ENCODE data around the gene TTC39B. TPM values are rescaled to one million over a fixed set of nuclear protein-coding genes. Genes with fewer than 3 reads are reported as not detected.
A peak's percentile ranks its signal among the peaks of the same experiment; 100 is the strongest.

Gene TTC39B
- total RNA-seq, 2 donors from 2014 or later, result 53.5 to 69.5 TPM

- no peak for TF ChIP-seq CTCF (conservative IDR thresholded peaks at IDR 0.05)
These were observed 38.2 kb downstream of the TTC39B start for GRCh38 chr9:15268782-15269181.

GRCh38 chr9:15268317-15268716 lies 38.7 kb downstream of the TTC39B start:
- Mint-ChIP-seq H3K36me3 (ENCODE audit: low read depth) (peaks cover 74% of the 10 kb centered on the region), H3K27me3 (ENCODE audit: insufficient read depth) (no peaks in the 10 kb centered on the region), H3K4me1 (no peaks in the 10 kb centered on the region), H3K27ac (peak overlapping the region; percentile 41), H3K9me3 (peaks cover 10% of the 10 kb centered on the region), H3K4me3 (no peak overlapping the region)
- DNase-seq, result no peak
- 94% methylated on average over 3 of the region's 3 CpGs; no CpG with 5 or more reads in 1 of the 2 experiments for WGBS, 2 experiments (ENCODE audit: insufficient coverage in 1 of 2, insufficient read length in 1 of 2)
- H3K36me3 ChIP-seq (ENCODE audit: control insufficient read depth, insufficient read depth, low read length), result peaks cover 45% of the 10 kb centered on the region
- no peak overlapping the region for H3K9ac ChIP-seq (ENCODE audit: extremely low read depth, low read length, poor library complexity, severe bottlenecking)
- no peaks in the 10 kb centered on the region for H3K27me3 ChIP-seq (ENCODE audit: control insufficient read depth, insufficient read depth, low read length, poor library complexity, severe bottlenecking)
- no peak for TF ChIP-seq CTCF (conservative IDR thresholded peaks at IDR 0.05)
- H3K9me3 ChIP-seq (ENCODE audit: control insufficient read depth, low read length), result peaks cover 17% of the 10 kb centered on the region
- no peak overlapping the region for H3K27ac ChIP-seq (ENCODE audit: low read depth, low read length)
- H3K4me3 ChIP-seq (ENCODE audit: low read length), result no peak overlapping the region
- no peaks in the 10 kb centered on the region for H3K4me1 ChIP-seq (ENCODE audit: control insufficient read depth, insufficient read depth, low read length)

More at GRCh38 chr9:15268782-15269181, 38.2 kb downstream of the TTC39B start:
- H3K9ac ChIP-seq (ENCODE audit: extremely low read depth, low read length, poor library complexity, severe bottlenecking), result no peak overlapping the region
- no peak for DNase-seq
- peaks cover 17% of the 10 kb centered on the region for H3K9me3 ChIP-seq (ENCODE audit: control insufficient read depth, low read length)
- peaks cover 10% of the 10 kb centered on the region for H3K9me3 Mint-ChIP-seq
- no peaks in the 10 kb centered on the region for H3K4me1 Mint-ChIP-seq
- H3K36me3 Mint-ChIP-seq (ENCODE audit: low read depth), result peaks cover 74% of the 10 kb centered on the region
- no peaks in the 10 kb centered on the region for H3K27me3 ChIP-seq (ENCODE audit: control insufficient read depth, insufficient read depth, low read length, poor library complexity, severe bottlenecking)
- no peaks in the 10 kb centered on the region for H3K27me3 Mint-ChIP-seq (ENCODE audit: insufficient read depth)
- WGBS, 2 experiments (ENCODE audit: insufficient coverage in 1 of 2, insufficient read length in 1 of 2), result 84 to 92% methylated on average over 3 of the region's 3 CpGs
- H3K27ac Mint-ChIP-seq, result no peak overlapping the region
- H3K4me3 ChIP-seq (ENCODE audit: low read length), result no peak overlapping the region
- peaks cover 49% of the 10 kb centered on the region for H3K36me3 ChIP-seq (ENCODE audit: control insufficient read depth, insufficient read depth, low read length)
- H3K27ac ChIP-seq (ENCODE audit: low read depth, low read length), result no peak overlapping the region
- no peak overlapping the region for H3K4me3 Mint-ChIP-seq
- no peaks in the 10 kb centered on the region for H3K4me1 ChIP-seq (ENCODE audit: control insufficient read depth, insufficient read depth, low read length)

- H3K27ac ChIP-seq (ENCODE audit: low read depth, low read length), result no peak overlapping the region
- H3K9me3 ChIP-seq (ENCODE audit: control insufficient read depth, low read length), result peaks cover 11% of the 10 kb centered on the region
- Mint-ChIP-seq H3K27me3 (ENCODE audit: insufficient read depth) (no peaks in the 10 kb centered on the region), H3K4me1 (peaks cover 2% of the 10 kb centered on the region), H3K36me3 (ENCODE audit: low read depth) (peaks cover 63% of the 10 kb centered on the region), H3K4me3 (no peak overlapping the region), H3K27ac (no peak overlapping the region), H3K9me3 (peaks cover 2% of the 10 kb centered on the region)
- no peaks in the 10 kb centered on the region for H3K4me1 ChIP-seq (ENCODE audit: control insufficient read depth, insufficient read depth, low read length)
- no peaks in the 10 kb centered on the region for H3K27me3 ChIP-seq (ENCODE audit: control insufficient read depth, insufficient read depth, low read length, poor library complexity, severe bottlenecking)
- no peak for TF ChIP-seq CTCF (conservative IDR thresholded peaks at IDR 0.05)
- peaks cover 28% of the 10 kb centered on the region for H3K36me3 ChIP-seq (ENCODE audit: control insufficient read depth, insufficient read depth, low read length)
- H3K4me3 ChIP-seq (ENCODE audit: low read length), result no peak overlapping the region
- DNase-seq, result no peak
- no peak overlapping the region for H3K9ac ChIP-seq (ENCODE audit: extremely low read depth, low read length, poor library complexity, severe bottlenecking)
- WGBS, 2 experiments (ENCODE audit: insufficient coverage in 1 of 2, insufficient read length in 1 of 2), result 100% methylated on average over 1 of the region's 1 CpG
These were observed 42.1 kb downstream of the TTC39B start for GRCh38 chr9:15264918-15265317.

Measured in endodermal cell (in vitro differentiated cells).